GM08714 (cell line): ENCODE measurements around the gene EIF4E3.

Experiments used
- H3K4me3 ChIP-seq: fragments of 200-500 bp; sonication (Bioruptor generic); 2 replicates; pipeline ENCODE4 v1.5.1; 2014; ENCODE audit warnings: mild to moderate bottlenecking, low read length, inconsistent platforms
- ZNF274 ChIP-seq: IDR thresholded peaks from 2 replicates; pipeline ENCODE4 v1.6.1; 2012; ENCODE audit warnings: mild to moderate bottlenecking, low read depth, low read length

The EIF4E3 gene

GRCh38 chr3:71657831-71658530 lies 67.2 kb downstream of the EIF4E3 start:
- no peak overlapping the region for H3K4me3 ChIP-seq
- TF ChIP-seq ZNF274 = no peak

- H3K4me3 ChIP-seq = no peak overlapping the region
- TF ChIP-seq ZNF274 = no peak
Observed at GRCh38 chr3:71655061-71655460, 70.1 kb downstream of the EIF4E3 start.

GRCh38 chr3:71653414-71653807 lies 71.8 kb downstream of the EIF4E3 start:
- H3K4me3 ChIP-seq = no peak overlapping the region
- no peak for TF ChIP-seq ZNF274

- no peak overlapping the region for H3K4me3 ChIP-seq
- no peak for TF ChIP-seq ZNF274
Observed at GRCh38 chr3:71652781-71653413, 72.3 kb downstream of the EIF4E3 start.

- H3K4me3 ChIP-seq = no peak overlapping the region
- no peak for TF ChIP-seq ZNF274
Observed at GRCh38 chr3:71651625-71652024, 73.6 kb downstream of the EIF4E3 start.

GRCh38 chr3:71650372-71650771 lies 74.8 kb downstream of the EIF4E3 start:
- no peak for TF ChIP-seq ZNF274
- no peak overlapping the region for H3K4me3 ChIP-seq

GRCh38 chr3:71649757-71650156 lies 75.4 kb downstream of the EIF4E3 start:
- no peak for TF ChIP-seq ZNF274
- no peak overlapping the region for H3K4me3 ChIP-seq

- no peak for TF ChIP-seq ZNF274
- no peak overlapping the region for H3K4me3 ChIP-seq
Observed at GRCh38 chr3:71647751-71648150, 77.5 kb downstream of the EIF4E3 start.

- no peak for TF ChIP-seq ZNF274
- no peak overlapping the region for H3K4me3 ChIP-seq
Observed at GRCh38 chr3:71646971-71647370, 78.2 kb downstream of the EIF4E3 start.

- TF ChIP-seq ZNF274 = no peak
Observed at GRCh38 chr3:71645140-71645539, 80.1 kb downstream of the EIF4E3 start.

GRCh38 chr3:71641674-71642073 lies 83.5 kb downstream of the EIF4E3 start:
- TF ChIP-seq ZNF274 = no peak
- no peak overlapping the region for H3K4me3 ChIP-seq

More at GRCh38 chr3:71645140-71645539, 80.1 kb downstream of the EIF4E3 start:
- H3K4me3 ChIP-seq = no peak overlapping the region

- no peak overlapping the region for H3K4me3 ChIP-seq
- no peak for TF ChIP-seq ZNF274
Observed at GRCh38 chr3:71640331-71640983, 84.7 kb downstream of the EIF4E3 start.

GRCh38 chr3:71636482-71636881 lies 88.7 kb downstream of the EIF4E3 start:
- H3K4me3 ChIP-seq = no peak overlapping the region
- TF ChIP-seq ZNF274 = no peak

GRCh38 chr3:71636001-71636400 lies 89.2 kb downstream of the EIF4E3 start:
- no peak overlapping the region for H3K4me3 ChIP-seq
- TF ChIP-seq ZNF274 = no peak

GRCh38 chr3:71634671-71635070 lies 90.5 kb downstream of the EIF4E3 start:
- no peak overlapping the region for H3K4me3 ChIP-seq
- TF ChIP-seq ZNF274 = no peak
